Testis (tissue), 3 donors: ENCODE measurements around the gene ABHD3. TPM values are rescaled to one million over a fixed set of nuclear protein-coding genes. Genes with fewer than 3 reads are reported as not detected.
"Not testable (repeated sequence)": the region's sequence is repeated elsewhere in the genome, so short reads cannot be mapped to it uniquely, and the experiment has no call there.

Experiments used
- DNase-seq: peaks from one replicate; pipeline ENCODE4 v3.0.0-alpha.2; 2019
- H3K27ac ChIP-seq, 2 donors: fragments of 200-600 bp; sonication (generic); one replicate each; pipeline ENCODE4 v1.5.1; 2019
- H3K27me3 ChIP-seq: fragments of 200-600 bp; sonication (generic); one replicate; pipeline ENCODE4 v1.5.1; 2019
- H3K36me3 ChIP-seq: fragments of 200-600 bp; sonication (generic); one replicate; pipeline ENCODE4 v1.5.1; 2017; ENCODE audit warnings: low read depth; ENCODE audit errors: missing control alignments
- H3K4me1 ChIP-seq: fragments of 200-600 bp; sonication (generic); one replicate; pipeline ENCODE4 v1.5.1; 2019
- H3K4me3 ChIP-seq, 2 donors: fragments of 200-600 bp; sonication (generic); one replicate each; pipeline ENCODE4 v1.5.1; 2017 to 2019
- H3K9me3 ChIP-seq: fragments of 200-600 bp; sonication (generic); one replicate; pipeline ENCODE4 v1.5.1; 2017
- POLR2A ChIP-seq: fragments of 450-650 bp; IDR thresholded peaks from one replicate; pipeline ENCODE4 v1.6.1; 2017; ENCODE audit warnings: antibody characterized with exemption, mild to moderate bottlenecking, moderate library complexity
- WGBS, 2 donors: methylation state at CpG; one replicate each; pipeline ENCODE4 v1.1.5; 2018; 5-methylcytosine and 5-hydroxymethylcytosine counted together
- intact Hi-C: fragments of 100-400 bp; cut with DNase I; formaldehyde crosslinking; loops from one replicate; pipeline ENCODE4 v1.15.1; 2023; ENCODE audit warnings: low total_unique reads
- polyA plus RNA-seq: library from polyadenylated mRNA; stranded (reverse); fragments of 350-450 nt; fragmentation: Illumina TruSeq; extraction: RNeasy Lipid Tissue Mini Kit (QIAGEN cat#74804); gene quantifications from one replicate; pipeline ENCODE4 v1.2.3, GENCODE V29; 2014; ENCODE audit warnings: low read depth, low replicate concordance; ENCODE audit not compliant: insufficient read depth
- total RNA-seq, 2 donors: library from RNA; depleted of rRNA; stranded (reverse); fragments of >200 nt; gene quantifications; one replicate each; pipeline ENCODE4 v1.2.3, GENCODE V29; 2016
- TF ChIP-seq, protein P1 (sequence below), 3 experiments: fragments of 450-650 bp in 2 of 3; fragments of 200-600 bp in 1 of 3; sonication (generic) in 1 of 3; IDR thresholded peaks; one replicate each; pipeline ENCODE4 v1.5.1; 2016 to 2019; ENCODE audit warnings: antibody characterized with exemption in 3 of 3, mild to moderate bottlenecking in 2 of 3, moderate library complexity in 1 of 3

Gene ABHD3
- total and polyA plus RNA-seq, 3 donors from 2014 or later: 10.0 to 13.5 (median 12.2) TPM

DNA sequence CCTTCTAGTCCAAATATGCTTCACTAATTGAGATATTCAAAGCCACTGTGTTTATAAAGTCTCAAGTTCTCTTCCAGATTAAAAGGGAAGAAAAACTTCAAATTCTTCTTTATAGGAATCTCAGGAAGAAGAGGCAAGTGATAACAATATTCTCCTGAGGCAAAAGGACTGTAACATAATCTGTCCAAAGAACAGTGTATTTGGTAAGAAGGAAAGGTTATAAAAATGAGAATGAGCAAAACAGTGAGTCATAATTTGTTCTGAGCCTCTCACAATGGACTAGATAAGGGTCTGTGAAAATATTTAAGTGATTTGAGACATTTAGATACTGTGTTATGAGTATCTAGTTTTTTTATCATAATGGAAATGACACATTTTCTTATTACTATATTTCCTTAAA, 48.2 kb downstream of the ABHD3 start:
- intact Hi-C loops: no loop called here
- no peaks in the 10 kb centered on the region for H3K9me3 ChIP-seq
- no peak for DNase-seq
- H3K27me3 ChIP-seq: no peaks in the 10 kb centered on the region
- H3K4me3 ChIP-seq: no peak overlapping the region
- H3K27ac ChIP-seq: no peak overlapping the region
- no peaks in the 10 kb centered on the region for H3K36me3 ChIP-seq
- TF ChIP-seq, protein P1, sequence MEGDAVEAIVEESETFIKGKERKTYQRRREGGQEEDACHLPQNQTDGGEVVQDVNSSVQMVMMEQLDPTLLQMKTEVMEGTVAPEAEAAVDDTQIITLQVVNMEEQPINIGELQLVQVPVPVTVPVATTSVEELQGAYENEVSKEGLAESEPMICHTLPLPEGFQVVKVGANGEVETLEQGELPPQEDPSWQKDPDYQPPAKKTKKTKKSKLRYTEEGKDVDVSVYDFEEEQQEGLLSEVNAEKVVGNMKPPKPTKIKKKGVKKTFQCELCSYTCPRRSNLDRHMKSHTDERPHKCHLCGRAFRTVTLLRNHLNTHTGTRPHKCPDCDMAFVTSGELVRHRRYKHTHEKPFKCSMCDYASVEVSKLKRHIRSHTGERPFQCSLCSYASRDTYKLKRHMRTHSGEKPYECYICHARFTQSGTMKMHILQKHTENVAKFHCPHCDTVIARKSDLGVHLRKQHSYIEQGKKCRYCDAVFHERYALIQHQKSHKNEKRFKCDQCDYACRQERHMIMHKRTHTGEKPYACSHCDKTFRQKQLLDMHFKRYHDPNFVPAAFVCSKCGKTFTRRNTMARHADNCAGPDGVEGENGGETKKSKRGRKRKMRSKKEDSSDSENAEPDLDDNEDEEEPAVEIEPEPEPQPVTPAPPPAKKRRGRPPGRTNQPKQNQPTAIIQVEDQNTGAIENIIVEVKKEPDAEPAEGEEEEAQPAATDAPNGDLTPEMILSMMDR (IDR thresholded peaks at IDR 0.05): no peak
- TF ChIP-seq POLR2A: no peak
- H3K4me1 ChIP-seq: no peaks in the 10 kb centered on the region

DNA sequence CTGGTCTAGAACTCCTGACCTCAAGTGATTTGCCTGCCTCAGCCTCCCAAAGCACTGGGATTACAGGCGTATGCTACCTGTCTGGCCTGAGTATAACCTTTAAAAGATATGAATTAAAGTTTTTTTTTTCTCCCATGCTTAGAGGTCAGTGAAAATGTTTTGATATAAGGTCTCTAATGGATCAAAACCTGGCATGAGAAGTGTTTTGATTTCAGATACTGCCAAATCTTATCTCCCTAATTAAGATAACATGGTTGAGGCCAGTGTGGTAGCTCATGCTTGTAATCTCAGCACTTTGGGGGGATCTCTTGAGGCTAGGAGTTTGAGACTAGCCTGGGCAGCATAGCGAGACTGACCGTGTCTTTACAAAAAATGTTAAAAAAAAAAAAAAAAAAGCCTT, 51.2 kb downstream of the ABHD3 start:
- no peak overlapping the region for H3K27ac ChIP-seq
- 87 to 98% methylated on average over 3 of the region's 3 CpGs for WGBS, 2 donors
- no peak overlapping the region for H3K4me3 ChIP-seq
- H3K36me3 ChIP-seq: no peaks in the 10 kb centered on the region
- intact Hi-C loops: no loop called here
- TF ChIP-seq, protein P1 (IDR thresholded peaks at IDR 0.05): no peak
- no peak for TF ChIP-seq POLR2A
- DNase-seq: no peak
- no peaks in the 10 kb centered on the region for H3K4me1 ChIP-seq
- H3K27me3 ChIP-seq: no peaks in the 10 kb centered on the region
- H3K9me3 ChIP-seq: no peaks in the 10 kb centered on the region

DNA sequence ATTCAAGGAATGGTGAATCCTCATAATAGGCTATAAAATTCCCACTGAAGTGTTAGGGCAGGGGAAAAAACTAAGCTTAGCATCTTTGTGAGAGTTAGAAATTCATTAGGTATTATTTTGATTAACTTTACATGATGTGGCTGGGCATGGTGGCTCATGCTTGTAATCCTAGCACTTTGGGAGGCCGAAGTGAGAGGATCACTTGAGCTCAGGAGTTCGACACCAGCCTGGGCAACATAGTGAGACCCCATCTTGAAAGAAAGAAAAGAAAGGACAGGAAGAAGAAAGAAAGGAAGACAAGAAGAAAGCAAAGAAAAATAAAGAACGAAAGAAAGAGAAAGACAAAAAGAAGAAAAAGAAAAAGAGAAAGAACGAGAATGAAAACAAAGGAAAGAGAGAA, 52.5 kb downstream of the ABHD3 start:
- intact Hi-C loops: no loop called here
- no peaks in the 10 kb centered on the region for H3K36me3 ChIP-seq
- H3K27me3 ChIP-seq: no peaks in the 10 kb centered on the region
- TF ChIP-seq, protein P1 (IDR thresholded peaks at IDR 0.05): no peak
- TF ChIP-seq POLR2A: no peak
- no peaks in the 10 kb centered on the region for H3K9me3 ChIP-seq
- no peak for DNase-seq
- H3K4me1 ChIP-seq: no peaks in the 10 kb centered on the region
- WGBS, 2 donors: 92 to 98% methylated on average over 4 of the region's 4 CpGs
- no peak overlapping the region for H3K4me3 ChIP-seq
- H3K27ac ChIP-seq: no peak overlapping the region

DNA sequence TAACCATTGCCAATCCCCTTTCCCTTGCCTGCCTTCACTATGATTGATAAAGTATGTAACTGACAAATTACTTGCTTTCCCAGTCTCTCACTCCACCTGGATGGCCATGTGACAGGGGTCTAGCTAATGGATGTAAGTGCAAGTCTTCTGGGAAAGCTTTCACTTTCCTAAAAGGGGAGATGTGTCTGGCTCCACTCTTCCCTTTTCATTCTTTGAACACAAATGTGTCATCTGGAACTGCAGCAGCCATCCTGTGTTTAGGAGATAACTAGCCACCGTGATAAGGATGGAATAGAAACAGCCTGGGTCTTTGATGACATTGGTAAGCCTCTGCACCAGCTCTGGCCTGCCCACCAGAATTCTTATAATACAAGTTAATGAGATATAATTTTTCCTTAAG, 54.3 kb downstream of the ABHD3 start:
- Histone ChIP-seq H3K36me3 (no peaks in the 10 kb centered on the region), H3K27me3 (no peaks in the 10 kb centered on the region), H3K27ac (no peak overlapping the region), H3K4me3 (no peak overlapping the region), H3K9me3 (no peaks in the 10 kb centered on the region), H3K4me1 (no peaks in the 10 kb centered on the region)
- 63 to 73% methylated on average over 1 of the region's 1 CpG for WGBS, 2 donors
- no peak for DNase-seq
- no peak for TF ChIP-seq POLR2A
- TF ChIP-seq, protein P1 (IDR thresholded peaks at IDR 0.05): no peak
- intact Hi-C loops: no loop called here

DNA sequence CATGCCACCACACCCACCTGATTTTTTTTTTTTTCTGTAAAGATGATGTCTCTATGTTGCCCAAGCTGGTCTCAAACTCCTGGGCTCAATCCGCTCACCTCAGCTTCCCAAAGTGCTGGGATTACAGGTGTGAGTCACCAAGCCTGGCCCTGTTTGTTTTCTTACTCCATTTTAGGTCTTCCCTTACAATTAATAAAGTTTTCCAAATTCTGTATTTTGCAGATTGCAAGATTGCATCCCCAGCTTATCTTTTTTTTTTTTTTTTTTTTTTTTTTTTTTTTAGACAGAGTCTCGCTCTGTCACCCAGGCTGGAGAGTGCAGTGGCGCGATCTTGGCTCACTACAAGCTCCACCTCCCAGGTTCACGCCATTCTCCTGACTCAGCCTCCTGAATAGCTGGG, 64.2 kb downstream of the ABHD3 start:
- H3K4me1 ChIP-seq, H3K4me3 ChIP-seq, DNase-seq, H3K27ac ChIP-seq, H3K36me3 ChIP-seq, H3K9me3 ChIP-seq, H3K27me3 ChIP-seq, intact Hi-C loops: not testable (repeated sequence)
- 96 to 98% methylated on average over 5 of the region's 5 CpGs for WGBS, 2 donors
